ENCODE measurements around the gene IGFBP1. TPM values are rescaled to one million over a fixed set of nuclear protein-coding genes. Genes with fewer than 3 reads are reported as not detected.

IGFBP1 gene
- total and polyA plus RNA-seq, 4 donors, result 0.40 to 0.98 (median 0.85) TPM

GRCh38 chr7:45940939-45941338, 52.7 kb downstream of the IGFBP1 start:
- Histone ChIP-seq H3K4me1 (ENCODE audit: control insufficient read depth, insufficient read depth, low read length) (no peaks in the 10 kb centered on the region), H3K27me3 (ENCODE audit: control insufficient read depth, insufficient read depth, low read length) (no peaks in the 10 kb centered on the region), H3K36me3 (ENCODE audit: control insufficient read depth, insufficient read depth, low read length) (no peaks in the 10 kb centered on the region), H3K9me3 (ENCODE audit: control insufficient read depth, insufficient read depth, low read length) (no peaks in the 10 kb centered on the region), H3K4me3 (ENCODE audit: low read depth, low read length) (no peak overlapping the region), H3K27ac (ENCODE audit: low read depth, low read length) (no peak overlapping the region)
- no peak for DNase-seq (ENCODE audit: low read depth in 4 of 6, low spot score in 6 of 6)
- WGBS (ENCODE audit: insufficient coverage), result 50% methylated on average over 2 of the region's 7 CpGs

Small RNA genes lying within 50 kb of the gene (small RNA-seq; reads per million reads assigned to genes)
- not detected for gene RNU6-326P (ENCODE audit: low replicate concordance)

Other genes with a start within 250 kb of the IGFBP1 start
- gene CCDC201, start 15.4 kb upstream of the IGFBP1 start, total RNA-seq, result not detected
- gene CCDC201, start 15.4 kb upstream of the IGFBP1 start, polyA plus RNA-seq (ENCODE audit: insufficient read length in 2 of 2), result not detected
- 10 to 100 TPM; 45.9 to 68.0 TPM for gene IGFBP3, start 32.8 kb downstream of the IGFBP1 start, total RNA-seq
- gene IGFBP3, start 32.8 kb downstream of the IGFBP1 start, polyA plus RNA-seq (ENCODE audit: insufficient read length in 2 of 2), result 10 to 100 TPM; 17.8 to 27.9 TPM